GM18907 (cell line): ENCODE data around the gene SANBR.

Source experiments
- ATAC-seq: cut with Tn5 transposase; IDR thresholded peaks from one replicate; pipeline ENCODE4 v1.9.1; 2021; ENCODE audit warnings: mild to moderate bottlenecking, moderate library complexity; ENCODE audit not compliant: unreplicated experiment

The SANBR gene

GRCh38 chr2:61089797-61090196 is 24.1 kb downstream of the SANBR start:
- no peak for ATAC-seq

- no peak for ATAC-seq
Measured at GRCh38 chr2:61090386-61090921, 24.8 kb downstream of the SANBR start.

- no peak for ATAC-seq
Measured at GRCh38 chr2:61091485-61091884, 25.8 kb downstream of the SANBR start.

DNA sequence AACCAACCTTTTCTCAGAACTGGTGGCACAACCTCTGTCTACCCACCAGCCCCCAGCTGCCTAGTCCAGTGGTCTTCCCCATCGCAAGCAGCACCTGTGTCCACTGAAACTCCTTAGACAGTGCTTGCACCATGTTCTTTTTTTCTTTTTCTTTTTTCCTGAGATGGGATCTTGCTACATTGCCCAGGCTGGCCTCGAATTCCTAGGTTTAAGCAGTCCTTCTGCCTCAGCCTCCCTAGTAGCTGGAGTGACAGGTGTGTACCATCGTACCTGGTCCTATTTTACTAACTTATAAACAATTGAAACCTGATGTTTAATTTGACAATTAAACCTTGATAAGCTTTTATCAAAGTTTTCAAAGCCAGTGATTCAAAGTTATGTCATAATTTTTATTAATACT is 30.8 kb downstream of the SANBR start:
- no peak for ATAC-seq

DNA sequence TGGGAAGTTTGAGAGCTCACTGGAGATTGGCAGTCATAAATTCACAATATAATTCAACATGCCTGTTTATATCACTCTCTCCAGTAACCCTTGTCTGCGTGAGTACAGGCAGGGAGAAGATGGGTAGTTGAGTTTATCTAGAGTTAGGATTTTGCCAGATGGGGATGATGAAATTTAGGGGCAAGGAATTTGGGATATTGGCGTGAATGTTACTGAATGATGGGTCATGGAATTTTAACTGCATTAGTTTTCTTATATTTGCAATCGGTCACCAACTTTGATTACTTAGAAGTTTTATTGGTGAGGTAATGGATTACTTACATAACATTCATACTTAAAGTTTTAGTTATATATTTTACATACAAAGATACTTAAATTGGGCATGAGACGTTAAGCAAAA is 35.1 kb downstream of the SANBR start:
- ATAC-seq = no peak

DNA sequence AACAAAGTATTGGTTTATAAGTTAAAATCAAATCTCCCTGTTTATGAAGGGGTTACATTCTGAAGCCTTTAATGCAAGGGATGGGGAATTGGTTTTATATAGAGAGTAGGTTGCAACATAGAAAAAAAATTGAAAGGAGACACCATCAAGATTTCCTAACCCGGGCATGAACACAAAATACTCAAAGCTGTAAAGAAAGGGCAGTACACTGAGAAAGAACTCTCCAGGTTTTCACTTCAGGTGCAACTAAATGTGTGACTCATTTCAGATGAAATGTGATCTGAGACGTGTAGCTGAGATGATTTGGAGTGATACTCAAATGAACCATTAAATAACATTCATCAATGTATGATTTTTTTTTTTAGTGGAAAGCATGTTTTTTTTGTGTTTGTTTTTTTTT is 43.6 kb downstream of the SANBR start:
- no peak for ATAC-seq

DNA sequence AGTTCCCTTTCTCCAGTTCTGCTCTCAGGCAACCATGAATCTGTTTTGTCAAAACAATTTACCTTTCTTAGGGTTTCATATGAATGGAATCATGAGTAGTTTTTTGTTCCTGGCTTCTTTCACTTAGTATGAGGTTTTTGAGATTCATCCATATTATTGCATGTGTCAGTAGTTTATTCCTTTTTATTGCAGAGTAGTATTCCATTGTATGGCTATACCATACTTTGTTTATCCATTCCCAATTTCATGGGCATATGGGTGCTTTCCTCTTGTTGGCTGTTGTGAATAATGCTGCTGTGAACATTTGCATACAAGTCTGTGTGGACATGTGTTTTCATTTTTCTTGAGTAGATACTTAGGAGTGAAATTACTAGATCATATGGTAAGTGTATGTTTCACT is 46.0 kb downstream of the SANBR start:
- ATAC-seq = no peak

GRCh38 chr2:61114147-61114546 is 48.5 kb downstream of the SANBR start:
- no peak for ATAC-seq
